Fibroblast of the aortic adventitia (primary cell): ENCODE measurements around the gene GNB1. TPM values are rescaled to one million over a fixed set of nuclear protein-coding genes. Genes with fewer than 3 reads are reported as not detected.
A peak's percentile ranks its signal among the peaks of the same experiment; 100 is the strongest.

Experiments
- DNase-seq: peaks from one replicate; pipeline ENCODE4 v3.0.0-alpha.2; 2010; ENCODE audit warnings: low read depth
- H3K4me3 ChIP-seq: 2 replicates; pipeline ENCODE4 v1.5.1; 2011; ENCODE audit warnings: low read depth, mild to moderate bottlenecking, control low read depth, low read length, moderate library complexity
- total RNA-seq: library from RNA; depleted of rRNA; stranded (reverse); fragments of >200 nt; gene quantifications from 2 replicates; pipeline ENCODE4 v1.2.3, GENCODE V29; 2012; ENCODE audit warnings: low replicate concordance
- TF ChIP-seq, protein P1 (sequence below): IDR thresholded peaks from 2 replicates; pipeline ENCODE4 v1.5.1; 2011; ENCODE audit warnings: mild to moderate bottlenecking, low read length, control low read depth, inconsistent platforms; ENCODE audit not compliant: insufficient read depth

The GNB1 gene
- total RNA-seq, 1 donor: 108 TPM

DNA sequence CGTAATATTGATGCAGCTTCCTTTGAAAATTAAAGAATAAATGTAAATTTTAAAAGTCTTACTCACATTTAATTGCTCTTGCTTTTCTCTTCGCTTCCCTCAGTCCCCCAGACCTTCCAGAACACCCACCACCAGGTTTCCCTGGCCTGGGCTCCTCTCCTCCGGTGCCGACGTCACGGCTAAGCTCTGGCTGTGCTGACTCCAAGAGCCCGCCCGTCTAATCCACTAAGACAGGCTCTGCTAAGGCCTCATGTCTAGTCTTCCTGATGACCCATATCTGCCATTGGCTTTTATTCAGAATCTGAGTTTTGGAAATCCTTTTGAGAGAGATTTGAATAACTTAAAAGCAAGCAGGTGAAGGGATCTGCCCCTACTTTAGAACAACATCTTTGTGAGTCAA, 58.7 kb downstream of the GNB1 start:
- no peak overlapping the region for H3K4me3 ChIP-seq
- TF ChIP-seq, protein P1, sequence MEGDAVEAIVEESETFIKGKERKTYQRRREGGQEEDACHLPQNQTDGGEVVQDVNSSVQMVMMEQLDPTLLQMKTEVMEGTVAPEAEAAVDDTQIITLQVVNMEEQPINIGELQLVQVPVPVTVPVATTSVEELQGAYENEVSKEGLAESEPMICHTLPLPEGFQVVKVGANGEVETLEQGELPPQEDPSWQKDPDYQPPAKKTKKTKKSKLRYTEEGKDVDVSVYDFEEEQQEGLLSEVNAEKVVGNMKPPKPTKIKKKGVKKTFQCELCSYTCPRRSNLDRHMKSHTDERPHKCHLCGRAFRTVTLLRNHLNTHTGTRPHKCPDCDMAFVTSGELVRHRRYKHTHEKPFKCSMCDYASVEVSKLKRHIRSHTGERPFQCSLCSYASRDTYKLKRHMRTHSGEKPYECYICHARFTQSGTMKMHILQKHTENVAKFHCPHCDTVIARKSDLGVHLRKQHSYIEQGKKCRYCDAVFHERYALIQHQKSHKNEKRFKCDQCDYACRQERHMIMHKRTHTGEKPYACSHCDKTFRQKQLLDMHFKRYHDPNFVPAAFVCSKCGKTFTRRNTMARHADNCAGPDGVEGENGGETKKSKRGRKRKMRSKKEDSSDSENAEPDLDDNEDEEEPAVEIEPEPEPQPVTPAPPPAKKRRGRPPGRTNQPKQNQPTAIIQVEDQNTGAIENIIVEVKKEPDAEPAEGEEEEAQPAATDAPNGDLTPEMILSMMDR: no peak
- no peak for DNase-seq

DNA sequence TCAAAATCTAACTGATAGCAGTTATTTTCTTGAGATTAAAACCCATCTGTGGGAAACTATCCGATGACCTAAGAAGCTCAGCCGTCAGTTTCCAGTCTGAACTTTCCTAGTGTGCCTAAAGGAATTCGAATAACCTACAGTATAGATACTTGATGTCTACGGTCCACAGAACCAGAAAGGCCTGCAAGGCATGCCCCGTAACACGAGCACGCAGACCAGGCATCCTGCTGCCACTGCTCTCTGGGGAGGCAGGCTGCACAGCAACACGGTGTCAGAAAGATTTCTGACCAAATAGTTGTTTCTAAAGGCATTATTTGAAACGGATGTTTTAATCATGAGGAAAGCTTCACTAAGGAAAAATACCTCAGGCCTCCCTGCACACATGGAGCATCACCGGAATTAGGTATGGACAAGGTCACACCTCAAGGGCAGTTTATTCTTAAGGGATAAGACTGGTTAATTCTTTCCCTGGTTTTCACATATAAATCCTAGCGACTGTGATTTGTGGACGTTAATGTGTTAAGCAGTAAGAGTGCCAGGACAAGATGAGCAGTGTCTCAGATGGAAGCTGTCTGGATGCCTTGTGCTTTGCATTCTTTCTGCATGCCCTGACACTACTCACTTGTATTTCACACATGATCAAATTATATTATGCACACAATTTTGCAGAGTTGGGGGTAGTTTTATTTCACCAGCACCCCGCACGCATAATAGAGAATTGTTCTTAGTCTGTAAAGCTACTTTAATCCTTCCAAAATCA, 63.6 kb downstream of the GNB1 start:
- TF ChIP-seq, protein P1: no peak
- no peak overlapping the region for H3K4me3 ChIP-seq
- no peak for DNase-seq

DNA sequence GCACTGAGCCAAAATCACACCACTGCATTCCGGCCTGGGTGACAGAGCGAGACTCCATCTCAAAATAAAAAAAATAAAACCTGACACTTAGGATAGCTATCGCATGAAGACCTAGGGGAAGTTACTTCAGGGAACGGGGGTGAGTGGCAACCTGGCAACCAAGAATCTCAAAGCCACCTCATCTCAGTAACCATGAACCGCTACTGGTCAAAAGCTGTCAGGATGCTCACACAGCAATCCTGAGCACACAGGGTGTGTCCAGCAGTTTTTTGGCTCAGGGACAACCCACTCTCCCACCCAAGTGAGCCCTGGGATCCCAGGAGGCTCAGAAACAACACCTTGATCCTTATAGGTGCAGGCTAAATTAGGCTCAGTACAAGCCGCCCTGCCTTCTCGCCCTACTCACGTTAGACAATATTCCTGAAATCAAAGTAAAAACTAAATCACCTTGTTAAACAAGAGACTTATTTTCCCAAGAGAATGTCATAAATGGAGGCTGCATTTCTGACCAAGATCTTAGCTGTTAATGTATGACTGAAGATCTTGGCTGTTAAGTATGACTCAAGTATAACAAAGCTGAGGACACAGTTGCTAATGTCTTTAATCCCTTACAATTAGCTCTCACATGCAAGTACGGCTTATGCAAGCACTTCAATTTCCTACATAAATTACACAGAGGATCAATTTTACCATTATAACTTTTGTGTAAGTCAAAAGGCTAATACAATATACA, 64.4 kb downstream of the GNB1 start:
- peak; percentile 10 for DNase-seq

DNA sequence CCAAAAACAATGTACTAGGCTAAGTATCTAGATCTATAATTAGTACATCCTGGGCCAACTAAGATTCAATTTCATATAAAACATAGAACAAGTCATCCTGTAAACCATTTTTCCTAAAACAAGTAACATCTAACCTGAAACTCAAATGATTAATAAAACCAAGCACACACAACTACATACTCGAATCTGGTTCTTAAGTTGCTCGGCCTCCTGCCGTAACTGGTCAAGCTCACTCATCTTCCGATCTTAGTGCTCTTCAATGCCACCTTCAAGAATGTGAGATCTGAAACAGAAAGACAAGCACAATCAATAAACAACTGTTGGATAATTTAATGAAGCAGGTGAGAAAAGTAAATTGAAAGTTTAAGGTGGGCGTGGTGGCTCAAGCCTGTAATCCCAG, 65.7 kb downstream of the GNB1 start:
- TF ChIP-seq, protein P1: no peak
- no peak overlapping the region for H3K4me3 ChIP-seq
- DNase-seq: no peak

More for the DNA sequence above, 64.4 kb downstream of the GNB1 start:
- no peak overlapping the region for H3K4me3 ChIP-seq
- TF ChIP-seq, protein P1: no peak

DNA sequence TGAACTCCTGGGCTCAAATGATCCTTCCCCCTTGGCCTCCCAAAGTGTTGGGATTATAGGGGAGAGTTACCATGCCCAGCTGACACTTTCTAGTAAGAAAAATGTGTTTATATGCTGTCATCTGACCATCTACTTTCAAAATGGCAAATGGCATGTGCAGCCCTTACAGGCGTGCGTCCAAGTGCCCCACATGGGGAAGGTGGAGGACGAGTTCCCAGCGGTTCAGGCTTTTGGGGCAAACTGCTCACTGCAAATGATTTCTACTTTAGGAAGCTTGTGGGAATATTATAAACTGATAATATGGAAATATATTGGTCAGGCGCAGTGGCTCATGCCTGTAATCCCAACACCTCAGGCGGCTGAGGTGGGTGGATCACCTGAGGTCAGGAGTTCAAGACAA, 71.1 kb downstream of the GNB1 start:
- H3K4me3 ChIP-seq: no peak overlapping the region
- TF ChIP-seq, protein P1: no peak

DNA sequence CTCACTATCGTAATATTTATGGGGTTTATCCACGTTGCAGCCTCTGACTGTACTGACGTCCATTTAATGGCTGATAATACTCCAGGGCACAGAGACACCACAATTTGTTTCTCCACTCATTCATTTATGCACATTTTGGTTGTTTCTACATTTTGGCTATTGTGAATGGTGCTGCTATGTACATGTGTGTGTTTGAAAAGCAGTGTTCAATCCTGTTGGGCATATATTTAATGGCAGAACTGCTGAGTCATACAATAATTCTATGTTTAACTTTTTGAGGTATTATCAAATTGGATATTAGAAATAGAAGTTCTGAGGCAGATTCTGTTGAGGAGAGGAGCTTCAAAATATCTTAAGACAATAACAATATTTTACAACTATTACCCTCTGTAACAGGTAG, 73.7 kb downstream of the GNB1 start:
- TF ChIP-seq, protein P1: no peak
- no peak for DNase-seq

More for the DNA sequence above, 71.1 kb downstream of the GNB1 start:
- no peak for DNase-seq

More for the DNA sequence above, 73.7 kb downstream of the GNB1 start:
- H3K4me3 ChIP-seq: no peak overlapping the region
